ENCODE measurements around the gene GNAO1.

Gene GNAO1

GRCh38 chr16:56241596-56241995, 50.3 kb downstream of the GNAO1 start:
- DNase-seq (ENCODE audit: low read depth), result no peak

- no peak for DNase-seq (ENCODE audit: low read depth)
These were observed 51.5 kb downstream of the GNAO1 start for GRCh38 chr16:56242740-56243139.

- no peak for DNase-seq (ENCODE audit: low read depth)
These were observed 53.3 kb downstream of the GNAO1 start for GRCh38 chr16:56244612-56245011.

GRCh38 chr16:56245197-56245596, 53.9 kb downstream of the GNAO1 start:
- DNase-seq (ENCODE audit: low read depth), result no peak

GRCh38 chr16:56246051-56246817, 54.9 kb downstream of the GNAO1 start:
- DNase-seq (ENCODE audit: low read depth), result no peak

- no peak for DNase-seq (ENCODE audit: low read depth)
These were observed 55.7 kb downstream of the GNAO1 start for GRCh38 chr16:56247018-56247417.

GRCh38 chr16:56247808-56248207, 56.5 kb downstream of the GNAO1 start:
- DNase-seq (ENCODE audit: low read depth), result no peak

- DNase-seq (ENCODE audit: low read depth), result no peak
These were observed 61.5 kb downstream of the GNAO1 start for GRCh38 chr16:56252835-56253234.

- DNase-seq (ENCODE audit: low read depth), result no peak
These were observed 64.6 kb downstream of the GNAO1 start for GRCh38 chr16:56255904-56256303.

- DNase-seq (ENCODE audit: low read depth), result no peak
These were observed 66.0 kb downstream of the GNAO1 start for GRCh38 chr16:56257239-56257638.

- DNase-seq (ENCODE audit: low read depth), result no peak
These were observed 66.5 kb downstream of the GNAO1 start for GRCh38 chr16:56257666-56258342.

GRCh38 chr16:56258508-56259424, 67.5 kb downstream of the GNAO1 start:
- DNase-seq (ENCODE audit: low read depth), result no peak

GRCh38 chr16:56259425-56259779, 68.1 kb downstream of the GNAO1 start:
- DNase-seq (ENCODE audit: low read depth), result no peak

- no peak for DNase-seq (ENCODE audit: low read depth)
These were observed 69.3 kb downstream of the GNAO1 start for GRCh38 chr16:56260378-56261160.

GRCh38 chr16:56261656-56262055, 70.4 kb downstream of the GNAO1 start:
- DNase-seq (ENCODE audit: low read depth), result no peak

- DNase-seq (ENCODE audit: low read depth), result no peak
These were observed 70.9 kb downstream of the GNAO1 start for GRCh38 chr16:56262148-56262547.

GRCh38 chr16:56262551-56263245, 71.4 kb downstream of the GNAO1 start:
- DNase-seq (ENCODE audit: low read depth), result no peak

GRCh38 chr16:56263711-56264608, 72.7 kb downstream of the GNAO1 start:
- DNase-seq (ENCODE audit: low read depth), result no peak

- DNase-seq (ENCODE audit: low read depth), result no peak
These were observed 73.3 kb downstream of the GNAO1 start for GRCh38 chr16:56264609-56264972.

- no peak for DNase-seq (ENCODE audit: low read depth)
These were observed 73.9 kb downstream of the GNAO1 start for GRCh38 chr16:56265184-56265583.

All from stimulated activated CD8-positive, alpha-beta memory T cell treated with anti-CD3 and anti-CD28 coated beads, Interleukin-7, amount 100 ng/mL, for 24 hours (primary cell).